ENCODE data around the gene TMEM109. TPM values are rescaled to one million over a fixed set of nuclear protein-coding genes. Genes with fewer than 3 reads are reported as not detected.

Gene TMEM109
- total RNA-seq, 2 donors from 2014 or later, result 158 to 213 TPM

- Histone ChIP-seq H3K4me3 (no peak overlapping the region), H3K9me3 (no peaks in the 10 kb centered on the region), H3K27ac (no peak overlapping the region), H3K4me1 (ENCODE audit: control insufficient read depth in 1 of 2, low read depth in 2 of 2) (peaks cover 7 to 20% of the 10 kb centered on the region in 2 donors), H3K27me3 (replicated peaks; ENCODE audit: insufficient read depth) (no peaks in the 10 kb centered on the region), H3K36me3 (no peaks in the 10 kb centered on the region)
- TF ChIP-seq CTCF (IDR thresholded peaks at IDR 0.05), result no peak
- DNase-seq (ENCODE audit: low spot score), result no peak
- no peak for ATAC-seq (ENCODE audit: insufficient number of reproducible peaks, low FRiP score, low read depth)
These were observed 3.7 kb upstream of the TMEM109 start for GRCh38 chr11:60910281-60910687.

GRCh38 chr11:60910711-60911380 is 3.1 kb upstream of the TMEM109 start:
- H3K36me3 ChIP-seq, result no peaks in the 10 kb centered on the region
- ATAC-seq (ENCODE audit: insufficient number of reproducible peaks, low FRiP score, low read depth), result no peak
- H3K27ac ChIP-seq, result no peak overlapping the region
- H3K27me3 ChIP-seq (replicated peaks; ENCODE audit: insufficient read depth), result no peaks in the 10 kb centered on the region
- peaks cover 8 to 20% of the 10 kb centered on the region in 2 donors for H3K4me1 ChIP-seq (ENCODE audit: control insufficient read depth in 1 of 2, low read depth in 2 of 2)
- no peaks in the 10 kb centered on the region for H3K9me3 ChIP-seq
- no peak overlapping the region for H3K4me3 ChIP-seq
- TF ChIP-seq CTCF (IDR thresholded peaks at IDR 0.05), result no peak
- no peak for DNase-seq (ENCODE audit: low spot score)

GRCh38 chr11:60912223-60912850 is 1.6 kb upstream of the TMEM109 start:
- Histone ChIP-seq H3K36me3 (no peaks in the 10 kb centered on the region), H3K27me3 (replicated peaks; ENCODE audit: insufficient read depth) (no peaks in the 10 kb centered on the region), H3K27ac (peak overlapping the region in 1 of 2 donors; percentile 94), H3K4me1 (ENCODE audit: control insufficient read depth in 1 of 2, low read depth in 2 of 2) (peaks cover 12 to 29% of the 10 kb centered on the region in 2 donors), H3K4me3 (no peak overlapping the region), H3K9me3 (no peaks in the 10 kb centered on the region)
- ATAC-seq (ENCODE audit: insufficient number of reproducible peaks, low FRiP score, low read depth) (no peak), DNase-seq (ENCODE audit: low spot score) (no peak)
- TF ChIP-seq CTCF (IDR thresholded peaks at IDR 0.05), result no peak

- Histone ChIP-seq H3K4me3 (peak overlapping the region; percentile 80), H3K27ac (peak overlapping the region; percentile 94 to 95), H3K36me3 (no peaks in the 10 kb centered on the region), H3K4me1 (ENCODE audit: control insufficient read depth in 1 of 2, low read depth in 2 of 2) (peaks cover 12 to 35% of the 10 kb centered on the region in 2 donors), H3K27me3 (replicated peaks; ENCODE audit: insufficient read depth) (no peaks in the 10 kb centered on the region), H3K9me3 (no peaks in the 10 kb centered on the region)
- no peak for DNase-seq (ENCODE audit: low spot score)
- no peak for TF ChIP-seq CTCF (IDR thresholded peaks at IDR 0.05)
- ATAC-seq (ENCODE audit: insufficient number of reproducible peaks, low FRiP score, low read depth), result no peak
These were observed 968 bp upstream of the TMEM109 start for GRCh38 chr11:60912851-60913528.

- Histone ChIP-seq H3K36me3 (no peaks in the 10 kb centered on the region), H3K27me3 (replicated peaks; ENCODE audit: insufficient read depth) (no peaks in the 10 kb centered on the region), H3K9me3 (no peaks in the 10 kb centered on the region), H3K4me3 (peak overlapping the region; percentile 80), H3K4me1 (ENCODE audit: control insufficient read depth in 1 of 2, low read depth in 2 of 2) (peaks cover 12 to 49% of the 10 kb centered on the region in 2 donors), H3K27ac (peak overlapping the region; percentile 94 to 95)
- ATAC-seq (ENCODE audit: insufficient number of reproducible peaks, low FRiP score, low read depth), result no peak
- peak; percentile 3 for TF ChIP-seq CTCF (IDR thresholded peaks at IDR 0.05)
- no peak for DNase-seq (ENCODE audit: low spot score)
These were observed 782 bp downstream of the TMEM109 start for GRCh38 chr11:60914633-60915247.
